Measurements from ENCODE around the gene DKC1.

DNA sequence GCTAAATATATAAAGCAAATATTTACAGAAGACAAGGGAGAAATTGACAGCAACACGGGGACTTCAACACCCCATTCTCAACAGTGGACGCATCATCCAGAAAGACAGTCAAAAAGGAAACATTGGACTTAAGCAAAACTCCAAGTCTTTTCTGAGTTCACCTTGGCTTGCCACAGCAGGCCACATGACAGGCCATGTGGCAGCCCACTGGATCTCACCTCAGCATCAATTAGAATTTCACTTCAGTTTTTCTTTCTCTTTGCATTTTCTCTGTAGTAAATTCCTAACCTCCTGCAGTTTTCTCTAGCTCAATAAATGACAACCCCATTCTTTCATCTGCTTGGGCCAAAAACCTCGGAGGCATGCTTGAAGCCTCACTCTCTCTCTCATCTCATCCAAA lies 59.4 kb downstream of the DKC1 start:
- TF ChIP-seq, protein P1, sequence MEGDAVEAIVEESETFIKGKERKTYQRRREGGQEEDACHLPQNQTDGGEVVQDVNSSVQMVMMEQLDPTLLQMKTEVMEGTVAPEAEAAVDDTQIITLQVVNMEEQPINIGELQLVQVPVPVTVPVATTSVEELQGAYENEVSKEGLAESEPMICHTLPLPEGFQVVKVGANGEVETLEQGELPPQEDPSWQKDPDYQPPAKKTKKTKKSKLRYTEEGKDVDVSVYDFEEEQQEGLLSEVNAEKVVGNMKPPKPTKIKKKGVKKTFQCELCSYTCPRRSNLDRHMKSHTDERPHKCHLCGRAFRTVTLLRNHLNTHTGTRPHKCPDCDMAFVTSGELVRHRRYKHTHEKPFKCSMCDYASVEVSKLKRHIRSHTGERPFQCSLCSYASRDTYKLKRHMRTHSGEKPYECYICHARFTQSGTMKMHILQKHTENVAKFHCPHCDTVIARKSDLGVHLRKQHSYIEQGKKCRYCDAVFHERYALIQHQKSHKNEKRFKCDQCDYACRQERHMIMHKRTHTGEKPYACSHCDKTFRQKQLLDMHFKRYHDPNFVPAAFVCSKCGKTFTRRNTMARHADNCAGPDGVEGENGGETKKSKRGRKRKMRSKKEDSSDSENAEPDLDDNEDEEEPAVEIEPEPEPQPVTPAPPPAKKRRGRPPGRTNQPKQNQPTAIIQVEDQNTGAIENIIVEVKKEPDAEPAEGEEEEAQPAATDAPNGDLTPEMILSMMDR (IDR thresholded peaks at IDR 0.05) = no peak
- TF ChIP-seq EP300 (IDR thresholded peaks at IDR 0.05) (no peak), POLR2AphosphoS5 (IDR thresholded peaks at IDR 0.05) (no peak)
